H1 (cell line): ENCODE data around the gene DCP2. TPM values are rescaled to one million over a fixed set of nuclear protein-coding genes. Genes with fewer than 3 reads are reported as not detected.

ENCODE experiments used
- CTCF ChIA-PET: fragments of 300-600 bp; sonication (Branson Sonifier 250); formaldehyde crosslinking; loops from one replicate; lab custom pipeline; 2021; ENCODE audit not compliant: partially characterized antibody; lab: Charles Lee
- POLR2A ChIA-PET: fragments of 300-600 bp; sonication (Branson Sonifier 250); formaldehyde crosslinking; loops from one replicate; lab custom pipeline; 2021; ENCODE audit warnings: inconsistent platforms; ENCODE audit not compliant: partially characterized antibody; lab: Charles Lee
- DNase-seq, 2 experiments: peaks; one replicate each; pipeline versions ENCODE4 v3.0.0 to v3.0.0-alpha.2; 2010 to 2022; ENCODE audit warnings: low spot score in 2 of 2, low read depth in 1 of 2, mixed read lengths in 1 of 2
- FAIRE-seq: peaks from 2 replicates; lab custom pipeline; 2011; peaks lifted over from hg19 to GRCh38; lab: Jason Lieb, UNC
- H2AFZ ChIP-seq: 2 replicates; pipeline ENCODE4 v1.8.1; 2012; ENCODE audit warnings: low read length, inconsistent platforms
- H2AK5ac ChIP-seq: 2 replicates; pipeline ENCODE4 v1.6.1; 2013; ENCODE audit warnings: low read depth, low read length
- H2BK120ac ChIP-seq: replicated peaks from 2 replicates; pipeline ENCODE3; 2013; ENCODE audit warnings: low read depth, low read length, inconsistent platforms
- H2BK12ac ChIP-seq: 2 replicates; pipeline ENCODE4 v1.6.1; 2013; ENCODE audit warnings: low read depth, low read length
- H2BK15ac ChIP-seq: 2 replicates; pipeline ENCODE4 v1.6.1; 2013; ENCODE audit warnings: low read length
- H2BK20ac ChIP-seq: 2 replicates; pipeline ENCODE4 v1.6.1; 2013; ENCODE audit warnings: low read length
- H2BK5ac ChIP-seq: 2 replicates; pipeline ENCODE4 v1.6.1; 2013; ENCODE audit warnings: low read depth, low read length
- H3K14ac ChIP-seq: 2 replicates; pipeline ENCODE4 v1.6.1; 2013; ENCODE audit warnings: inconsistent platforms; ENCODE audit not compliant: insufficient read length
- H3K18ac ChIP-seq: 2 replicates; pipeline ENCODE4 v1.6.1; 2013; ENCODE audit warnings: low read length; ENCODE audit errors: extremely low read depth
- H3K23ac ChIP-seq: 2 replicates; pipeline ENCODE4 v1.6.1; 2013; ENCODE audit warnings: inconsistent platforms; ENCODE audit not compliant: insufficient read length
- H3K23me2 ChIP-seq: 2 replicates; pipeline ENCODE4 v1.6.1; 2013; ENCODE audit warnings: low read depth, low read length
- H3K27ac ChIP-seq: 2 replicates; pipeline ENCODE4 v1.6.1; 2011; ENCODE audit warnings: low read depth, low read length, inconsistent platforms
- H3K27me3 ChIP-seq, 4 experiments: replicated peaks in 1 of 4; 1 replicate in 1 of 4; 2 replicates in 3 of 4; pipeline versions ENCODE4 v1.6.1 to v1.8.1; 2011 to 2013; ENCODE audit warnings: low read length in 3 of 4, mild to moderate bottlenecking in 3 of 4, inconsistent platforms in 2 of 4, mixed read lengths in 2 of 4, moderate library complexity in 1 of 4; ENCODE audit not compliant: control insufficient read depth in 3 of 4, insufficient read depth in 3 of 4; ENCODE audit errors: extremely low read depth in 1 of 4
- H3K36me3 ChIP-seq, 4 experiments: 2 replicates each; pipeline versions ENCODE4 v1.6.1 to v1.8.1; 2011 to 2013; ENCODE audit warnings: mild to moderate bottlenecking in 4 of 4, low read length in 3 of 4, moderate library complexity in 2 of 4, control low read depth in 1 of 4, inconsistent platforms in 1 of 4; ENCODE audit not compliant: insufficient read depth in 4 of 4, control insufficient read depth in 2 of 4
- H3K4ac ChIP-seq: replicated peaks from 2 replicates; pipeline ENCODE3; 2013; ENCODE audit warnings: low read length, low read depth, mixed read lengths, inconsistent platforms; ENCODE audit not compliant: insufficient read length
- H3K4me1 ChIP-seq, 4 experiments: replicated peaks in 1 of 4; 1 replicate in 1 of 4; 2 replicates in 3 of 4; pipeline versions ENCODE4 v1.6.1 to v1.8.1; 2011 to 2013; ENCODE audit warnings: low read length in 3 of 4, inconsistent platforms in 2 of 4, mixed read lengths in 1 of 4; ENCODE audit not compliant: insufficient read depth in 4 of 4, control insufficient read depth in 3 of 4
- H3K4me2 ChIP-seq, 2 experiments: 2 replicates each; pipeline versions ENCODE4 v1.6.1 to v1.8.1; 2011 to 2013; ENCODE audit warnings: low read depth in 2 of 2, low read length in 2 of 2, control low read depth in 1 of 2, inconsistent platforms in 1 of 2, mild to moderate bottlenecking in 1 of 2; ENCODE audit not compliant: insufficient read depth in 1 of 2
- H3K4me3 ChIP-seq, 4 experiments: fragments of 200-600, 300-600 bp in 1 of 4; sonication (generic), shearing (Covaris generic), sonication (Bioruptor Twin) in 1 of 4; 2 replicates each; pipeline versions ENCODE4 v1.5.1 to v1.8.1; 2011 to 2016; ENCODE audit warnings: low read length in 4 of 4, low read depth in 3 of 4, control low read depth in 2 of 4, inconsistent platforms in 2 of 4, mild to moderate bottlenecking in 2 of 4, mixed read lengths in 1 of 4, moderate library complexity in 1 of 4; ENCODE audit not compliant: insufficient read depth in 2 of 4; ENCODE audit errors: extremely low read depth in 1 of 4
- H3K56ac ChIP-seq: replicated peaks from 2 replicates; pipeline ENCODE3; 2013; ENCODE audit warnings: low read depth, mild to moderate bottlenecking, mixed read lengths, low read length, inconsistent platforms; ENCODE audit not compliant: insufficient read length
- H3K79me1 ChIP-seq: 2 replicates; pipeline ENCODE4 v1.6.1; 2013; ENCODE audit warnings: low read depth, low read length, control low read depth
- H3K79me2 ChIP-seq, 2 experiments: 2 replicates each; pipeline versions ENCODE4 v1.6.1 to v1.8.1; 2012 to 2013; ENCODE audit warnings: low read length in 2 of 2, mild to moderate bottlenecking in 2 of 2, inconsistent platforms in 1 of 2; ENCODE audit not compliant: insufficient read depth in 2 of 2, control insufficient read depth in 1 of 2
- H3K9ac ChIP-seq, 4 experiments: replicated peaks in 1 of 4; 1 replicate in 1 of 4; 2 replicates in 3 of 4; pipeline versions ENCODE4 v1.6.1 to v1.8.1; 2011 to 2013; ENCODE audit warnings: low read depth in 3 of 4, low read length in 3 of 4, control low read depth in 2 of 4, mild to moderate bottlenecking in 2 of 4, moderate library complexity in 2 of 4, inconsistent platforms in 1 of 4; ENCODE audit errors: extremely low read depth in 1 of 4
- H3K9me3 ChIP-seq, 2 experiments: 2 replicates each; pipeline versions ENCODE4 v1.6.1 to v1.8.1; 2012 to 2013; ENCODE audit warnings: mild to moderate bottlenecking in 2 of 2, moderate library complexity in 2 of 2, control low read depth in 1 of 2, inconsistent platforms in 1 of 2, low read depth in 1 of 2, low read length in 1 of 2, mixed read lengths in 1 of 2; ENCODE audit not compliant: insufficient read depth in 2 of 2
- H4K20me1 ChIP-seq, 2 experiments: replicated peaks in 1 of 2; 2 replicates each; pipeline versions ENCODE3 to v1.8.1; 2011 to 2013; ENCODE audit warnings: inconsistent platforms in 2 of 2, low read length in 2 of 2, mild to moderate bottlenecking in 1 of 2; ENCODE audit not compliant: insufficient read depth in 2 of 2, control insufficient read depth in 1 of 2
- H4K5ac ChIP-seq: 2 replicates; pipeline ENCODE4 v1.6.1; 2013; ENCODE audit warnings: low read length, low read depth, mixed read lengths, inconsistent platforms; ENCODE audit not compliant: insufficient read length
- H4K8ac ChIP-seq: 2 replicates; pipeline ENCODE4 v1.8.0; 2013; ENCODE audit warnings: mild to moderate bottlenecking, moderate library complexity, low read length, inconsistent platforms; ENCODE audit not compliant: insufficient read depth; ENCODE audit errors: extremely low read depth
- H4K91ac ChIP-seq: replicated peaks from 2 replicates; pipeline ENCODE3; 2013; ENCODE audit warnings: low read length, mixed read lengths, inconsistent platforms; ENCODE audit not compliant: insufficient read length
- CEBPB ChIP-seq: IDR thresholded peaks from 2 replicates; pipeline ENCODE4 v1.6.1; 2012; ENCODE audit warnings: low read depth, low read length
- CHD2 ChIP-seq: IDR thresholded peaks from 2 replicates; pipeline ENCODE4 v1.6.1; 2012; ENCODE audit warnings: low read length, improper control_type of control experiment
- FOSL1 ChIP-seq: IDR thresholded peaks from 2 replicates; pipeline ENCODE4 v1.6.1; 2011; ENCODE audit warnings: mild to moderate bottlenecking, low read depth, low read length, moderate library complexity; ENCODE audit not compliant: insufficient read depth
- GABPA ChIP-seq: IDR thresholded peaks from 2 replicates; pipeline ENCODE4 v1.6.1; 2011; ENCODE audit warnings: mild to moderate bottlenecking, low read length, moderate library complexity, borderline replicate concordance; ENCODE audit not compliant: insufficient read depth
- JUND ChIP-seq: IDR thresholded peaks from 2 replicates; pipeline ENCODE4 v1.6.1; 2011; ENCODE audit warnings: mild to moderate bottlenecking, improper control_type of control experiment, low read length
- KDM4A ChIP-seq: IDR thresholded peaks from one replicate; pipeline ENCODE4 v1.7.1; 2012; ENCODE audit warnings: low read depth, mild to moderate bottlenecking, moderate library complexity, low read length, inconsistent platforms; ENCODE audit not compliant: severe bottlenecking
- POLR2AphosphoS5 ChIP-seq: IDR thresholded peaks from 2 replicates; pipeline ENCODE4 v1.6.1; 2011; ENCODE audit warnings: low read depth, low read length
- SAP30 ChIP-seq: fragments of 300-600 bp; sonication (generic); IDR thresholded peaks from 2 replicates; pipeline ENCODE4 v1.7.1; 2012; ENCODE audit warnings: low read length, moderate library complexity, mild to moderate bottlenecking, inconsistent platforms; ENCODE audit not compliant: insufficient read depth, insufficient replicate concordance
- SIRT6 ChIP-seq: IDR thresholded peaks from one replicate; pipeline ENCODE4 v1.7.1; 2012; ENCODE audit warnings: low read length, inconsistent platforms
- SRF ChIP-seq: IDR thresholded peaks from 2 replicates; pipeline ENCODE4 v1.6.1; 2011; ENCODE audit warnings: mild to moderate bottlenecking, low read depth, low read length, moderate library complexity
- YY1 ChIP-seq: IDR thresholded peaks from 2 replicates; pipeline ENCODE4 v1.6.1; 2011; ENCODE audit warnings: low read depth, mild to moderate bottlenecking, low read length
- polyA plus RNA-seq, 7 experiments: library from polyadenylated mRNA; depleted of rRNA in 3 of 7; stranded (reverse) in 5 of 7; unstranded in 2 of 7; fragments of >200 nt in 5 of 7; fragments of 200-250 nt in 2 of 7; gene quantifications; 1 replicate in 5 of 7; 2 replicates in 1 of 7; 4 replicates in 1 of 7; pipeline versions ENCODE4 v1.2.1 to v1.2.3, GENCODE V29; 2011 to 2013; ENCODE audit warnings: missing spikeins in 2 of 7, mixed read lengths in 2 of 7
- total RNA-seq: library from RNA; stranded (reverse); fragmentation: NEBNext Ultra II Directional; extraction: Animal tissue kit (Norgen Biotek cat#: 25700); gene quantifications from 2 replicates; pipeline ENCODE4 v1.2.1, GENCODE V29; 2021

The DCP2 gene
- total and polyA plus RNA-seq, 2 of the 8 experiments (the other 6 are each of a cell fraction or from before 2014, with no cell fraction given): 14.4 to 162 TPM

DNA sequence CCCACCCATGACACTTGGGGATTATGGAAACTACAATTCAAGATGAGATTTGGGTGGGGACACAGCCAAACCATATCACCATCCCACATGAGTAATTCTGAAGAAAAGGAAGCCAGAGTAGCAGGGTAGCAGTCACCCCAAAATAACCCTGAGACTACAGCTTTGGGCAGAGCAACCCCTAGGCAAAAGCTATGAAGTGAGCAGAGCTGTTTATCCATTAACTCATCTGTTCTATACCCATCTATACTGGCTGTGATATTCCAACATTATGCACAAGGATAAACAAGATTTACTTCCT lies 42.3 kb upstream of the DCP2 start:
- H2BK20ac ChIP-seq: no peak overlapping the region
- no peak overlapping the region for H2BK15ac ChIP-seq
- H3K56ac ChIP-seq: no peak overlapping the region
- H4K5ac ChIP-seq: no peak overlapping the region
- H3K79me1 ChIP-seq: no peaks in the 10 kb centered on the region
- H2BK120ac ChIP-seq: no peak overlapping the region
- H2BK5ac ChIP-seq: no peak overlapping the region
- H3K27me3 ChIP-seq: no peaks in the 10 kb centered on the region
- H3K4me3 ChIP-seq: no peak overlapping the region
- no peak overlapping the region for H3K4me2 ChIP-seq
- H4K91ac ChIP-seq: no peak overlapping the region
- no peak overlapping the region for H3K23ac ChIP-seq
- H2BK12ac ChIP-seq: no peak overlapping the region
- H3K14ac ChIP-seq: no peak overlapping the region
- no peak for DNase-seq
- H2AFZ ChIP-seq: no peak overlapping the region
- no peaks in the 10 kb centered on the region for H3K23me2 ChIP-seq
- no peak overlapping the region for H4K8ac ChIP-seq
- no peaks in the 10 kb centered on the region for H3K4me1 ChIP-seq
- H3K9ac ChIP-seq: no peak overlapping the region
- no peak overlapping the region for H2AK5ac ChIP-seq
- no peak for FAIRE-seq
- H3K18ac ChIP-seq: no peak overlapping the region
- ChIA-PET CTCF (interaction anchor here (0.6 to 2.7 kb wide), 5 partner anchors 9 to 151 kb away, joined by 3 to 9 read pairs (median 4); partner anchors contain the start of gene REEP5), POLR2A (interaction anchor here (1.0 to 1.1 kb wide), 2 partner anchors 13 to 73 kb away, joined by 3 read pairs; partner anchors contain the start of gene SRP19)
- H3K79me2 ChIP-seq: no peaks in the 10 kb centered on the region
- no peaks in the 10 kb centered on the region for H3K9me3 ChIP-seq
- H3K36me3 ChIP-seq: no peaks in the 10 kb centered on the region
- no peak overlapping the region for H3K27ac ChIP-seq
- H4K20me1 ChIP-seq: no peaks in the 10 kb centered on the region
- no peak overlapping the region for H3K4ac ChIP-seq
- TF ChIP-seq SAP30: no peak
- TF ChIP-seq GABPA: no peak
- TF ChIP-seq SIRT6: no peak
- no peak for TF ChIP-seq CEBPB
- TF ChIP-seq KDM4A: no peak
- no peak for TF ChIP-seq YY1
- TF ChIP-seq FOSL1: no peak
- TF ChIP-seq POLR2AphosphoS5: no peak
- no peak for TF ChIP-seq SRF
- no peak for TF ChIP-seq JUND
- no peak for TF ChIP-seq CHD2
